ENCODE measurements around the gene CLEC18C. TPM values are rescaled to one million over a fixed set of nuclear protein-coding genes. Genes with fewer than 3 reads are reported as not detected.
"Not testable (repeated sequence)": the region's sequence is repeated elsewhere in the genome, so short reads cannot be mapped to it uniquely, and the experiment has no call there.

CLEC18C gene
- total and polyA plus RNA-seq, 8 donors: 0.19 to 1.3 (median 0.34) TPM; not detected in 2

DNA sequence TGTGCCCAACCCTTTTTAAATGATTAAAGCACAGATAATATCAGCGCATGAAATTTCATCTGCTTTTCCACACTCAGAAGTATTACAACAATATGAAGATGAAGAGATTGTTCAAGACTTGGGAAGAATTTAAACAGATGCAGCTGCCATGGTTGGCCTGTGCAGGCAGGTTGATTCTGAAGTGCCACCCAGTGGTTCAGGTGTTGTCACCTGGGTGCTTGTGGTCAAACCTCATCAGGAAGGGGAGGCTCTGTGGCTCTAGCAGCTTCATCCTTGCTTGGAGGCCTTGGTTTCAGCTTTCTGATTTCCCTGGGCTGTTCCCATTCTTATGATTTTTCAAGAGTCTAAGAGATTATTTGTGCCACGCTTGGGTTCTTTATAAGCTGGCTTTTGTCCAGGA is 22.2 kb upstream of the CLEC18C start:
- intact Hi-C loops (cut with DNase I): no loop called here
- Histone ChIP-seq H3K36me3 (peaks cover 2 to 77% (median 51%) of the 10 kb centered on the region in 3 donors), H3K27me3 (no peaks in the 10 kb centered on the region), H3K4me1 (no peaks in the 10 kb centered on the region), H3K9me3 (no peaks in the 10 kb centered on the region), H3K27ac (no peak overlapping the region), H3K4me3 (no peak overlapping the region)
- TF ChIP-seq, protein P1, sequence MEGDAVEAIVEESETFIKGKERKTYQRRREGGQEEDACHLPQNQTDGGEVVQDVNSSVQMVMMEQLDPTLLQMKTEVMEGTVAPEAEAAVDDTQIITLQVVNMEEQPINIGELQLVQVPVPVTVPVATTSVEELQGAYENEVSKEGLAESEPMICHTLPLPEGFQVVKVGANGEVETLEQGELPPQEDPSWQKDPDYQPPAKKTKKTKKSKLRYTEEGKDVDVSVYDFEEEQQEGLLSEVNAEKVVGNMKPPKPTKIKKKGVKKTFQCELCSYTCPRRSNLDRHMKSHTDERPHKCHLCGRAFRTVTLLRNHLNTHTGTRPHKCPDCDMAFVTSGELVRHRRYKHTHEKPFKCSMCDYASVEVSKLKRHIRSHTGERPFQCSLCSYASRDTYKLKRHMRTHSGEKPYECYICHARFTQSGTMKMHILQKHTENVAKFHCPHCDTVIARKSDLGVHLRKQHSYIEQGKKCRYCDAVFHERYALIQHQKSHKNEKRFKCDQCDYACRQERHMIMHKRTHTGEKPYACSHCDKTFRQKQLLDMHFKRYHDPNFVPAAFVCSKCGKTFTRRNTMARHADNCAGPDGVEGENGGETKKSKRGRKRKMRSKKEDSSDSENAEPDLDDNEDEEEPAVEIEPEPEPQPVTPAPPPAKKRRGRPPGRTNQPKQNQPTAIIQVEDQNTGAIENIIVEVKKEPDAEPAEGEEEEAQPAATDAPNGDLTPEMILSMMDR (IDR thresholded peaks at IDR 0.05): no peak
- no peak for DNase-seq
- 89% methylated on average over 2 of the region's 2 CpGs for WGBS, 2 donors
- ATAC-seq: peak in 1 of 4 donors; percentile 41
- FAIRE-seq: no peak

DNA sequence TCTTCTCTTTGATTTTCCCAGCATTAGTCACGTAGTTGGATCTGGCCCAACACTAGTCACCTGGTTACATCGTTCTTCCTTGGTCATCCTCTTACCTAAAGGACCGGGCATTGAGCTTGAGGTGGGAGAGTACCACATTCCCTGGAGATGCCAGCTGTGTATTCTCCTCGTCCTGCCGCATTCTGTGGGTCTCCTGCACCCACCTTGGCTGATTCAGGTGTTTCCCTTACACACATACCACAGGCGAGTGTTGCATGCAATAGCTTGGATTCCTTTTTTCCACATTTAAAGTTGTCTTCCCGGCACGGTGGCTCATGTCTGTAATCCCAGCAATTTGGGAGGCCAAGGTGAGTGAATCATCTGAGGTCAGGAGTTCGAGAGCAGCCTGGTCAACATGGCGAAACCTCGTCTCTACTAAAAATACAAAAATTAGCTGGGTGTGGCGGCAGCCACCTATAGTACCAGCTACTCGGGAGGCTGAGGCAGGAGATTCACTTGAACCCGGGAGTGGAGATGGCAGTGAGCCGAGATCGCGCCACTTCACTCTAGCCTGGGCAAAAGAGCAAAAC is 21.6 kb upstream of the CLEC18C start:
- no peak for DNase-seq
- H3K9me3 ChIP-seq: no peaks in the 10 kb centered on the region
- 81 to 91% methylated on average over 17 of the region's 17 CpGs for WGBS, 2 donors

DNA sequence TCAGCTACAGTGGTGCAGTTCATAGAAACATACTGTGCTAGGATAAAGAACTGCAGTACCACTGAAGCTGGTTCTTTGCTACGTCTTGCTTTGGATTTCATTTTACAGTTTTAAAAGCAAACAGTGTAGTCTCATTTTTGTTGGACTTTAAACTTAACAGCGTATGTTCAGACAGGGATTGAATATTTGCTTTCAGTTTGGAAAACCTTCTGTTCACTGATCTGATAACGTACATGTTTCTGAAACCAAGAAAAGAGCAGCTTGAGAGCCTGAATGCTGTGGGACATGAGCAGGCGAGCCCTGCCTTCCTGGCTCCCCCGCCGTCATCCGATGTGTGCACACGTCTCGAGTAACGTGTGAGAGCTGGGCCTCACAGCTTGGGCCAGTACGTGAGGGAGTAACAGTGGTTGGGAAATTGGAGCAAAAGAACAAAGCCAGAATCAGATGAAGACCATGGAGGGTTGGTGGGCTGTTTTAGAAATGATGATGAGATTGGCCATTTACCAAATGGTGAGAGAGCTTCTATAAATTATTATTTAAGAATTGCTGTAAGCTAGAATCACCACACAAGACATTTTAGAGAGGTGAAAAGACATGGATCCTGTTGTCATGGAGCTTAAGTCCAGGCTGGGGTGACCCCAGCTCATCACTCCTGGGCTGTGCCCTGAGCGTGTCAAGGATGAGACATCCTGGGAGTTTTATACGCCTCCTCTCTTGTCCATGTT is 20.8 kb upstream of the CLEC18C start:
- FAIRE-seq (no peak), DNase-seq (no peak)

More for the DNA sequence above, 21.6 kb upstream of the CLEC18C start:
- ATAC-seq (peak in 2 of 4 donors; percentile 10 to 41), FAIRE-seq (no peak)
- Histone ChIP-seq H3K27ac (no peak overlapping the region), H3K36me3 (peaks cover 4 to 83% (median 57%) of the 10 kb centered on the region in 3 donors), H3K4me1 (no peaks in the 10 kb centered on the region), H3K4me3 (no peak overlapping the region), H3K27me3 (no peaks in the 10 kb centered on the region)
- intact Hi-C loops (cut with DNase I): no loop called here
- TF ChIP-seq, protein P1 (IDR thresholded peaks at IDR 0.05): no peak

DNA sequence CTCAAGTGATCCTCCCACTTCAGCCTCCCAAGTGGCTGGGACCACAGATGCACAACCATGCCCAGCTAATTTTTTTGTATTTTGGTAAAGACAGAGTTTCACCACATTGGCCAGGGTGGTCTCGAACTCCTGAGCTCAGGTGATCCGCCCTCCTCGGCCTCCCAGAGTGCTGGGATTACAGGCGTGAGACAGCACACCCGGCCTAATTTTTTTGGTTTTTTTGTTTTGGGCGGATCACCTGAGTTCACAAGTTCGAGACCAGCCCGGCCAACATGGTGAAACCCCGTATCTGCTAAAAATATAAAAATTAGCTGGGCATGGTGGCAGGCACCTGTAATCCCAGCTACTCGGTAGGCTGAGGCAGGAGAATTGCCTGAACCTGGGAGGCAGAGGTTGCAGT is 18.9 kb upstream of the CLEC18C start:
- WGBS, 2 donors: 95 to 96% methylated on average over 10 of the region's 10 CpGs
- H3K9me3 ChIP-seq; FAIRE-seq; intact Hi-C loops (cut with DNase I); ATAC-seq; H3K27me3 ChIP-seq; DNase-seq; H3K27ac ChIP-seq; H3K4me3 ChIP-seq; H3K4me1 ChIP-seq: not testable (repeated sequence)
- peaks cover 6 to 98% (median 57%) of the 10 kb centered on the region in 3 donors for H3K36me3 ChIP-seq

More for the DNA sequence above, 20.8 kb upstream of the CLEC18C start:
- H3K27me3 ChIP-seq: no peaks in the 10 kb centered on the region
- no peaks in the 10 kb centered on the region for H3K9me3 ChIP-seq
- intact Hi-C loops (cut with DNase I): no loop called here
- TF ChIP-seq, protein P1 (IDR thresholded peaks at IDR 0.05): no peak
- no peak overlapping the region for H3K27ac ChIP-seq
- no peaks in the 10 kb centered on the region for H3K4me1 ChIP-seq
- WGBS, 2 donors: 91% methylated on average over 13 of the region's 13 CpGs
- peak in 2 of 4 donors; percentile 48 to 55 for ATAC-seq
- peaks cover 5 to 91% (median 60%) of the 10 kb centered on the region in 3 donors for H3K36me3 ChIP-seq
- no peak overlapping the region for H3K4me3 ChIP-seq

DNA sequence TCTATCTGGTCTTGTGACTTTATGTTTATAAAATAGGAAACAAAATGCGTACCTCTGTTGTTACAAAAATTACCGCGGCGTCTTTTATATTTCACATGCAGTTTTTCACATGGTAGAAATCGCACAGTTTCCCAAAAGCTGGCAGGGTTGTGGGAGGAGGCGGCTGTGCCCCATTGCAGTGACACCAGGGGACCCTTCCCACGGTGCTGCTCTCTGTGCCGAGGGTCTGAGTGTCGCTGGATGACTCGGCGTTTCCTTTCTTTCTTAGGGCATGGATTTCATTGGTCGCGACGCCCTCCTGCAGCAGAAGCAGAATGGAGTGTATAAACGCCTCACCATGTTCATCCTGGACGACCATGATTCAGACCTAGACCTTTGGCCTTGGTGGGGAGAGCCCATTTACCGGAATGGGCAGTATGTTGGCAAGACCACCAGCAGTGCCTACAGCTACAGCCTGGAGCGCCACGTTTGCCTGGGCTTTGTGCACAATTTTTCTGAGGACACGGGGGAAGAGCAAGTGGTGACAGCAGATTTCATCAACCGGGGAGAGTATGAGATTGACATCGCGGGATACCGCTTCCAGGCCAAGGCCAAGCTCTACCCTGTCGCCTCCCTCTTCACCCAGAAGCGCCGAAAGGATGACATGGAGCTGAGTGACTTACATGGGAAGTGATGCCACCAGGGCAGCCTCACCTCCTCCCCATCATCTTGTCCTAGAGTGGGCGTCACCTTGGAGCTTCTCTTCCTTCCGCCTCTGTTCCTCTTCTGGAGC is 17.2 kb upstream of the CLEC18C start:
- 92% methylated on average over 29 of the region's 29 CpGs for WGBS, 2 donors
- TF ChIP-seq, protein P1 (IDR thresholded peaks at IDR 0.05): no peak
- Histone ChIP-seq H3K4me3 (no peak overlapping the region), H3K4me1 (no peaks in the 10 kb centered on the region), H3K36me3 (peaks cover 6 to 99% (median 55%) of the 10 kb centered on the region in 3 donors), H3K9me3 (no peaks in the 10 kb centered on the region), H3K27ac (no peak overlapping the region), H3K27me3 (no peaks in the 10 kb centered on the region)
- ATAC-seq: no peak
- intact Hi-C loops (cut with DNase I): no loop called here
- no peak for FAIRE-seq
- no peak for DNase-seq

All from pancreas (tissue), 10 donors.